B cell (primary cell): ENCODE data around the gene LIPK.

Experiments
- CTCF ChIP-seq: fragments of 200-600 bp; IDR thresholded peaks from one replicate; pipeline ENCODE4 v1.8.0; 2022; ENCODE audit warnings: antibody characterized with exemption, mild to moderate bottlenecking
- EZH2 ChIP-seq: IDR thresholded peaks from 2 replicates; pipeline ENCODE4 v1.6.1; 2012; ENCODE audit warnings: borderline replicate concordance, low read depth, mild to moderate bottlenecking, moderate library complexity, low read length; ENCODE audit not compliant: insufficient read depth, poor library complexity, severe bottlenecking

DNA sequence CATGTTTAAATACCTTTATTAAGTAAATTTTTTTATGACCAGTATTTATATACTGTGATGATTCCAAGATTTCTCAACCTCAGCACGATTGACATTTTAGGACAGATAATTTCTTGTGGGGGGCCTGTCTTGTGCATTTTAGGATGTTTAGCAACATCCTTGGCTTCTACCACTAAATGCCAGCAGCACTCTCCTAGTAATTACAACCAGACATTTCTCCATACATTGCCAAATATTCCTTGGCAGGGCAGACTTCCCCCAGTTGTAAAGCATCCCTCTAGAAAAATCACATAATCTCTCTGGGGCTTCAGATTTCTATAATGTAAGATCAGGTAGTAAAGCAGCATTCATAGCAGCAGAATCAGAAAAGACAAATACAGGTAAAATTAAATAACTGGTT is 88.7 kb downstream of the LIPK start:
- no peak for TF ChIP-seq CTCF
- no peak for TF ChIP-seq EZH2
